NCI-H1105 (cell line): ENCODE measurements around the gene AVPR2.

ENCODE experiments used
- DNase-seq: peaks from one replicate; lab custom pipeline; 2025; lab: John Stamatoyannopoulos, UW

The AVPR2 gene

GRCh38 chrX:153871451-153871850, 33.0 kb upstream of the AVPR2 start:
- no peak for DNase-seq

- no peak for DNase-seq
These were observed 32.3 kb upstream of the AVPR2 start for GRCh38 chrX:153871946-153872878.

- no peak for DNase-seq
These were observed 31.0 kb upstream of the AVPR2 start for GRCh38 chrX:153873282-153874084.

GRCh38 chrX:153874085-153874365, 30.4 kb upstream of the AVPR2 start:
- DNase-seq, result no peak

DNA sequence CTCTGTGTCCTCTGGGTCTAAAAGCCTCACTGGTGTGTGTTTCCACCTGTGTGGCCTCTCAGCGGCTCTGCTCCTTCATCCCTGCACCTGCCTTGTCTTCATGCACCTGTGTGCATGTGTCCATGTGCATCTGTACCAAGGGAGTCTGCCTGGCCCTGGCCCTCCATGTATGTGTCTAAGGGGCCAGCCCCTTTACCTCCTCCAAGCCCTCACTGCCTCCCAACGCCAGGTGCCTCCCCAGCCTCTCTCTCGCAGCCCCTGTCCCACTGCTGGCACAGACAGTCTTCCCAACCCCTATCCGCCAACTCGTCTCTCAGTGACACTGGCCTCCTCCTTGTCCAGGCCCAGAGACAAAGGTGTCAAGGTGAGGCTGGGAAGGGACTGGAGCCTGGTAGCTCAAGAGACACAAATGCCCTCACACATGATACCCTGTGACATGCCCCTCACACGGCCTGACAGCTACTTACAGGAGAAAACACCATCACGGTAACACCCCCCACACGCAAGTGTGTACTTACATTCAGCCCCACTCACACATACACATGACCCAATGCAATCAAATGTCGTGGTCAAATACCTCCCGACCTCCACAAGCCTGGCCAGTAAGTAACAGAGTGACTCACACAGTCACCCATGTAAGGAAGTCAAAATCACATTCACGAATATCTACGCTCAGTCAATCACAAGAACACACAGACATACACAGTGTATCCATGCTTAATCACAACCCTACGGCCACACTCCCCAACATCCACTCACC, 29.9 kb upstream of the AVPR2 start:
- no peak for DNase-seq

DNA sequence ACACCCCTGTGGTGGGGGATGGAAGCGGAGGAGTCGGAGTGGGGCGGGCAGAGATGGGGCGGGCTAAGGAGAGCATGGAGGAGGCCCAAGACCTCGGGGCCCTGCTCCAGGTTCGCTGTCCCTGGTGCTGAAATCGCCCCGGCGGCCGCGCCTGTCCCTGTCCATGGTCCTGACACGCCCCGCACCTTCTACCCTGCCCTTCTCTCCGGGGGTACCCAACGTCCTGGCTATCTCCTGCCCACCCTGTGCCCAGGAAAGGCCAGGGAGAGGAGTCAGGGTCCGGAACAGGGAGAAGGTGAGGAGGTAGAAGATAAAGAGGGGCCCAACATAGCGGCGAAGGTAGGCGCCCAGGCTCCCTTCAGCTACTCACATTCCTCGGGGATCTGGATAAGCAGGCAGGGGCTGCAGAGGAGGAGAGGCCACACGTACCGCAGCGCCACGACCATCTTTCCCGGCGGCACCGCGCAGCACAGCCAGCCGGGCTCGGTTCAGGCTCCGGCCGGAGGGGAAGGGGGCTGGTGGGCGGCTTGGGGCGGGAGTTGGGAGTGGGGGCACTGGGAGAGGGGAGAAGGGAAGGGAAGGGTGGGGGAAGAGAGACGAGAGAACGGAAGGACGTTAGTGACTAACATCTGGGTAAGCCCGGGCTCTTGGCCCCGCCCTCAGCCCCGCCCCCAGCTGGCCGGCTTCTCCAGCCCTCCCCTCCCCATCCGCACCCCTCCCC, 28.9 kb upstream of the AVPR2 start:
- peak; percentile 52 for DNase-seq

DNA sequence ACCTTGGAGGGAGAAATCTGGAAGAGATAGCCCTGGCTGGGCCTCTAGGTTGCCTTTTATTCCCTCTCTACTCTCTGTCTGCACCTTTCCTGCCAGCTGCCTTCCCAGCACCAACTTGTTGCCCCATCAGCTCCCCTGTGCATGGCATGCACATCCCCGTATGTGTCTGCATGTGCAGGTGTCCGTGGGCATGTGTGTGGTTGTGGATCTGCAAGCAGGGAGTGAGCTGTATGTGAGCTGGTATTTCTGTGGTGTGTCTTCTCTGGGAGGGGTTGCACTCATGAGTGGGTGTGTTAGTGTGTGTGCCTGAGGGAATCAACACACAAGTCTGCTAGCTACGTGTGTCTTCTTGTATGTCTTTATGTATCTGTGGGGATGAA, 28.4 kb upstream of the AVPR2 start:
- DNase-seq, result no peak

- no peak for DNase-seq
These were observed 26.8 kb upstream of the AVPR2 start for GRCh38 chrX:153877571-153878261.

DNA sequence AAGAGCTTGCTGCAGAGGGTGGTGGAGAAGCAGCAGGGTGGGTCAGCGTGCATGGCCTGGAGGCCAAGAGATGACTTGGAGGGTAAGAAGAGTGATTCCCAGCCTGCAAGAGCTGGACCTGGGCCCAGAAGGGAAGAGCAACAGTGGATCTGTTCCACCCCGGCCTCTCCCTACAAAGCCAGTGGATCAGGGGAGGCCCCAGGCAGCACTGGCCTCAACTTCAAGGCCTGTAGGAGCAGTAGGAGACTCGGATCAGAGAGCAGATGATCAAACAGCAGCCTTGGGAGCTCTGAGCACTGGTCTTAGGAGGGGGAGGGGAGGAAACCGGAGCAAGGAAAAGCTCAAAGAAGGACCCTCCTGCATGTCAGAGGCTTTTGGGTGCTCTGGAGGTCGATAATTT, 26.1 kb upstream of the AVPR2 start:
- no peak for DNase-seq

DNA sequence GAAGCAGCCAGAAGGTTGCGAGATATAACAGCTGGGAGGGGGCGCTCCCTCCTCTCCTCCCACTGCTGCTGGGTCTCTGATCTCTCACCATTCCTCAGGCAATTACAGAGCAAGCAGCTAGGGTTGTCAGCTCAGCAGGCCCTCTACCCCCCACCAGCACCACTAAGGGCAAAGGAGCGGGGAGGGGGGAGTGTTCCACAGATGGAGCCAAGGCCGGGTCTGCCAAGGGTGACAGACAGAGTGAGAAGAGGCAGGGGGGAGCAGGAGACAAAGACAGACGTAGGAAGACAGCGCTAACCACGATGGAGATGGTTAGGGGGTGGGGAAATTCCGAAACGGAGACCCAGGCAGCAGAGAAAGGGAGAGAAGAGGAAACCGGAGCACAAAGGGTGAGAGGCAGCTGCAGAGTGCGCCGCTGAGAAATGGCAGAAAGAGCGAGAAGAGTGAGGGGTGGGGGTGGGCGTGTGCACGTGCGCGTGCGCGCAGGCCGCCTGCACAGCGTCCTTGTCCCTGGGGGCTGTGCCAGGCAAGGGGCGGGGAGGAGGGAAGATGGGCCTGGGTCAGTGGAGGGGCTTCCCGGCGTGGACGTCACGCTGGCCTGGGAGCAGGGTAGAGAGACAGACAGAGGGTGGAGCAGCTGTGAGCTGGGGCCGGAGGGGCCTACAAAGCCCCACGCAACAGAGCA, 25.4 kb upstream of the AVPR2 start:
- DNase-seq, result no peak

GRCh38 chrX:153879741-153880439, 24.6 kb upstream of the AVPR2 start:
- no peak for DNase-seq

DNA sequence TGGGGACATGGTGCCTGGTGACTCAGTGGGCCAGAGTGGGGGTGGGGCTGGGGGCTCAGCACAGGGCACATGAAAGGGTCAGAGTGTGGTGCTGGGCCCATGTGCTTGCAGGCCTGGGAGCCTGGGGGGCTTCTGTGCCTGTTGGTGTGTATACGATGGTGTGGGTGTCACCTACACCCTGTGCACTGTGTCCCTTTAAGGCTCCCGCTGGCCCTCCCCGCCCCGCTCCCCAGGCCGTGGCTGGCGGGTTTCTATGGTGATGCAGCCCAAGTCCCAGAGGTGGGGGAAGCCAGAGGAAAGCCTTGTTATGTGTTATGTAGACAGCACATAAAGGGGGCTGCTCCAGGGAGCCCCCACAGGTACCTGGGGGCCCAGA, 24.0 kb upstream of the AVPR2 start:
- DNase-seq, result no peak

GRCh38 chrX:153881281-153881680, 23.2 kb upstream of the AVPR2 start:
- DNase-seq, result no peak

GRCh38 chrX:153882086-153882498, 22.4 kb upstream of the AVPR2 start:
- no peak for DNase-seq

DNA sequence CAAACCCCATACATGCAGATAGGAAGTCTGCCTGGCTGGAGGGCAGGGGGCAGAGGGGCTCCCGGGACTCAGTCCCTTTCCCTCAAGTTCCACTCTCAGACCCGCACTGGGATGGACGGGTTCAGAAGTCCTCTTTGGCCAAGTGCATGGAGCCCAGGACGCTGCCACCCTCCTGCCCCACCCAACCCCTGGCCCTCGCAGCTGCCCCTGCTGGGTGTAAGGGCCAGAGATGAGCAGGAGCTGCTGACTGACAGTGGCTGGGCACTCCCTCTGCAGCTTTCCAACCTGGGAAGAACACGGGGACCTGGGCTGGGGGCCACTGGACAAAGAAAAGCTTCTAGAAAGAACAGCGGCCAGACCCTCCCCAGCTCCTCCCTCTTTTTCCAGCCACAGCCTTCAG, 21.9 kb upstream of the AVPR2 start:
- no peak for DNase-seq

- no peak for DNase-seq
These were observed 21.2 kb upstream of the AVPR2 start for GRCh38 chrX:153883163-153883843.

- no peak for DNase-seq
These were observed 20.3 kb upstream of the AVPR2 start for GRCh38 chrX:153884136-153884535.

GRCh38 chrX:153884590-153884989, 19.9 kb upstream of the AVPR2 start:
- DNase-seq, result peak; percentile 53

GRCh38 chrX:153885208-153885787, 19.2 kb upstream of the AVPR2 start:
- peak; percentile 22 for DNase-seq
